Fibroblast of mammary gland (primary cell): ENCODE results near the gene TAS1R2.

Experiments
- DNase-seq: peaks from one replicate; pipeline ENCODE4 v3.0.0-alpha.2; 2010; ENCODE audit warnings: low read depth
- H3K4me3 ChIP-seq: 2 replicates; pipeline ENCODE4 v1.5.1; 2011; ENCODE audit warnings: low read depth, mild to moderate bottlenecking, low read length, moderate library complexity; ENCODE audit not compliant: control insufficient read depth
- TF ChIP-seq, protein P1 (sequence below): conservative IDR thresholded peaks from 2 replicates; pipeline ENCODE4 v1.5.1; 2011; ENCODE audit warnings: low read depth, low read length, inconsistent platforms; ENCODE audit not compliant: control insufficient read depth, insufficient read depth

TAS1R2 gene

GRCh38 chr1:18869847-18870594, 10.6 kb upstream of the TAS1R2 start:
- H3K4me3 ChIP-seq, result no peak overlapping the region
- no peak for DNase-seq
- TF ChIP-seq, protein P1, sequence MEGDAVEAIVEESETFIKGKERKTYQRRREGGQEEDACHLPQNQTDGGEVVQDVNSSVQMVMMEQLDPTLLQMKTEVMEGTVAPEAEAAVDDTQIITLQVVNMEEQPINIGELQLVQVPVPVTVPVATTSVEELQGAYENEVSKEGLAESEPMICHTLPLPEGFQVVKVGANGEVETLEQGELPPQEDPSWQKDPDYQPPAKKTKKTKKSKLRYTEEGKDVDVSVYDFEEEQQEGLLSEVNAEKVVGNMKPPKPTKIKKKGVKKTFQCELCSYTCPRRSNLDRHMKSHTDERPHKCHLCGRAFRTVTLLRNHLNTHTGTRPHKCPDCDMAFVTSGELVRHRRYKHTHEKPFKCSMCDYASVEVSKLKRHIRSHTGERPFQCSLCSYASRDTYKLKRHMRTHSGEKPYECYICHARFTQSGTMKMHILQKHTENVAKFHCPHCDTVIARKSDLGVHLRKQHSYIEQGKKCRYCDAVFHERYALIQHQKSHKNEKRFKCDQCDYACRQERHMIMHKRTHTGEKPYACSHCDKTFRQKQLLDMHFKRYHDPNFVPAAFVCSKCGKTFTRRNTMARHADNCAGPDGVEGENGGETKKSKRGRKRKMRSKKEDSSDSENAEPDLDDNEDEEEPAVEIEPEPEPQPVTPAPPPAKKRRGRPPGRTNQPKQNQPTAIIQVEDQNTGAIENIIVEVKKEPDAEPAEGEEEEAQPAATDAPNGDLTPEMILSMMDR, result no peak

- DNase-seq, result no peak
- H3K4me3 ChIP-seq, result no peak overlapping the region
- TF ChIP-seq, protein P1, result no peak
These were observed 9.5 kb upstream of the TAS1R2 start for GRCh38 chr1:18868801-18869424.

GRCh38 chr1:18868354-18868753, 8.9 kb upstream of the TAS1R2 start:
- no peak overlapping the region for H3K4me3 ChIP-seq
- DNase-seq, result no peak
- TF ChIP-seq, protein P1, result no peak

DNA sequence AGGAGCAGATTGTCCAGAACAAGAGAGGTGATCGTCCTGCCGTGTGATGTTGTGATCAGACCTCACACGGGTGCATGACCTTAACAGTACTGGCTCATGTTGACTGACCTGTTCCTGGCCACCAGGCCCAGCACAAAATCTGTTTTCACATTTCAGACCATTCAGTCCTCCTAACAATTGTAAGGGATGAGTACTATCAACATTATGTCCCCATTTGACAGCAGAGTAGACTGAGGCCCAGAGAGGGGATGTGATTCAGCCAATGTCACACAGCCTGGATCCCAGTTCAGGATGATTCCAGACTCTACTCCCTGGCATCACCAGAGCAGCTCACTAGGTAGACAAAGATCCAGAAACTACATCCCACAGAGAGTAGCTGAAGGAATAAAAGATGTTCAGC, 7.4 kb upstream of the TAS1R2 start:
- no peak overlapping the region for H3K4me3 ChIP-seq
- DNase-seq, result no peak
- TF ChIP-seq, protein P1, result no peak

- TF ChIP-seq, protein P1, result no peak
- no peak overlapping the region for H3K4me3 ChIP-seq
- no peak for DNase-seq
These were observed 6.9 kb upstream of the TAS1R2 start for GRCh38 chr1:18866314-18866713.

- no peak for DNase-seq
- no peak overlapping the region for H3K4me3 ChIP-seq
- TF ChIP-seq, protein P1, result no peak
These were observed 5.7 kb upstream of the TAS1R2 start for GRCh38 chr1:18865176-18865575.

- no peak for DNase-seq
- H3K4me3 ChIP-seq, result no peak overlapping the region
These were observed 2.1 kb upstream of the TAS1R2 start for GRCh38 chr1:18861590-18861989.

More at GRCh38 chr1:18861590-18861989, 2.1 kb upstream of the TAS1R2 start:
- TF ChIP-seq, protein P1, result no peak
